ENCODE measurements around the gene PEMT.

GRCh38 chr17:17612085-17613022 is 20.8 kb upstream of the PEMT start:
- TF ChIP-seq ZNF274 (IDR thresholded peaks at IDR 0.05; ENCODE audit: low read depth, low read length) (no peak), YY1 (IDR thresholded peaks at IDR 0.05; ENCODE audit: insufficient read depth, insufficient read length) (no peak), SUZ12 (IDR thresholded peaks at IDR 0.05; ENCODE audit: extremely low read depth, insufficient read depth, insufficient read length) (no peak)
